HG03039 (cell line): ENCODE results near the gene PTPRR.

Source experiments
- ATAC-seq: cut with Tn5 transposase; IDR thresholded peaks from one replicate; pipeline ENCODE4 v1.9.1; 2021; ENCODE audit warnings: mild to moderate bottlenecking, moderate library complexity; ENCODE audit not compliant: unreplicated experiment

Gene PTPRR

GRCh38 chr12:70609739-70610491, 310.6 kb downstream of the PTPRR start:
- ATAC-seq = no peak

DNA sequence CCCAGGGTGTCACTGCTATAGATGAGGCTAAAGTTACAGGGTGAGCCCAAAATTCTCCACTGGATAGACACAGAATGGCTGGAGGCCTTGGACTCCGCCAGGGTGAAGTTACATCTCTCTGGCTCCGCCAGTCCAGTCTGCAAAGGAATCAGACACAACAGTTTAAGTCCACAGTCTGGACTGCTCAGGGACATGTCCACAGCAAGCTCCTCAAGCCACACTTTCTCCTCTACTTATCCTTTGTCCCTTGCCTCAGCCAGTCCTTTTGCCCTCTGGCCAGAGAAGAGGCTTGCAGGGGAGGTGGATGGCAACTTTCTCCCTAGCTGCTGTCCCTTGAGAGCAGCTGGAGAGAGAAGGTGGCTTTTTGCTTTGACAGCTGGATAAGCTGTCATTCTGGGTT, 311.3 kb downstream of the PTPRR start:
- no peak for ATAC-seq

GRCh38 chr12:70608184-70608583, 312.4 kb downstream of the PTPRR start:
- ATAC-seq = no peak

GRCh38 chr12:70607107-70607506, 313.4 kb downstream of the PTPRR start:
- no peak for ATAC-seq

GRCh38 chr12:70605976-70606375, 314.6 kb downstream of the PTPRR start:
- no peak for ATAC-seq

- ATAC-seq = no peak
Observed at GRCh38 chr12:70604662-70605061, 315.9 kb downstream of the PTPRR start.

- ATAC-seq = no peak
Observed at GRCh38 chr12:70603044-70603443, 317.5 kb downstream of the PTPRR start.

DNA sequence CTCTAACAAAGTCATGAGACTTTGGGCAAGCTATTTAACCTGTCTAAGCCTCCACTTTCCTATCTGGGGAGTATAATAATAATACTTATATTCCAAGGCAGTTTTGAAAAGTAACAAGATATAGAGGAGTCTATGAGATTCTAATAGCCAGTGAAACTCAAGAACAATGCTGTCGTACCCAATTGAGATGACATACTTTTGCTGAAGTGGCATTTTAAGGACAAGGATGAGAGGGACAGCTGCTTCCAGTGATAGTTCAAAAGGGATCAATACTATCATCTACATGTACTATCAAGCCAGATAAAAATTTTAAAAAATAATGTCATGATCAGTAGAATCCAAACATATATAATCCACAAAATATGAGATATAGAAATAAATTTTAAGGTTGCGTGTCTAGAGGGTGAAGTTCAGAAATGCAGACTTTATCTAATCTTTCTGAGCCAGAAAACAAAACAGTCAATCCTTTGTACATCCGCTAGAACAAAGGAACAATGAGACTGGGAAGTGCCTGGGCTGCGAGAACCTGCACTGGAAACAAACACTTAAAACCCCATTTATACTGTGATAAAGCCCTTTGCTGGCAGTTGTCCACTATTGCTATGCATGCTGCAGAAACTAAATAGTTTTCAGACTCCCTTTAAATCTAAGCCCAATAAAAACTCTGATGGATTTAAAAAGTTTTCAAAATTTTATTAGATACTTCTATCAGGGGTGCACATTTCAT, 321.9 kb downstream of the PTPRR start:
- ATAC-seq = no peak

DNA sequence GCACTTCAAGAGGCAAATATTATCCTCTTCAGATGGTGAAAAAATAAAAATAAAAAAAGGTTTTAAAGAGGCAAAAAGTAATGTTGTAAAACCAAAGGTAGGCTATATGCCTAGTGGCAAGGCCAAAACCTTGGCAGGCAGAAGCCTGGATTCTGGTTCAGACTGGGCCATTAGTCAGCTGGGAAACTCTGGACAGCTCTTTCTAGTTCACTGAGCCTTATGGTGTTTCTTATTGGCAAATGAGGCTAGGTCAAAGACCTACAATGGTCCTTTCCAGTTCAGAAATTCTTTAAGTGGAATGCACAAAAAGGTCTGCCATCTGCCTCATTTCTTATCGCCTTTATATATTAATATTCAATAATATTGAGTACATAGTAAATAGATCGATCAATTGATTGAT, 327.9 kb downstream of the PTPRR start:
- no peak for ATAC-seq

GRCh38 chr12:70590549-70591226, 329.9 kb downstream of the PTPRR start:
- ATAC-seq = no peak

- ATAC-seq = peak; percentile 95
Observed at GRCh38 chr12:70590051-70590450, 330.5 kb downstream of the PTPRR start.
